NCI-H2227 treated with DMSO at 0.1 percent for 48 hours (cell line): ENCODE measurements around the gene PKP1.
"Not testable (repeated sequence)": the region's sequence is repeated elsewhere in the genome, so short reads cannot be mapped to it uniquely, and the experiment has no call there.

Source experiments
- DNase-seq: peaks from one replicate; lab custom pipeline; 2025; lab: John Stamatoyannopoulos, UW

The PKP1 gene

GRCh38 chr1:201282931-201283829, at the start of gene PKP1:
PKP1 (plus strand) TSS chr1:201283506; CDS start chr1:201283703, 197 bp downstream.
- no peak for DNase-seq

- DNase-seq = not testable (repeated sequence)
These were observed 43.7 kb upstream of the PKP1 start for GRCh38 chr1:201239646-201240045.

- no peak for DNase-seq
These were observed 43.1 kb upstream of the PKP1 start for GRCh38 chr1:201240171-201240570.

- DNase-seq = no peak
These were observed 41.6 kb upstream of the PKP1 start for GRCh38 chr1:201241736-201242135.

GRCh38 chr1:201245082-201245481, 38.2 kb upstream of the PKP1 start:
- DNase-seq = no peak

- DNase-seq = no peak
These were observed 34.4 kb upstream of the PKP1 start for GRCh38 chr1:201248721-201249559.

- DNase-seq = no peak
These were observed 32.8 kb upstream of the PKP1 start for GRCh38 chr1:201250326-201251011.

- no peak for DNase-seq
These were observed 31.9 kb upstream of the PKP1 start for GRCh38 chr1:201251411-201251810.

GRCh38 chr1:201251851-201252430, 31.4 kb upstream of the PKP1 start:
- DNase-seq = no peak

GRCh38 chr1:201252944-201253371, 30.3 kb upstream of the PKP1 start:
- no peak for DNase-seq

- no peak for DNase-seq
These were observed 29.9 kb upstream of the PKP1 start for GRCh38 chr1:201253411-201253810.

- no peak for DNase-seq
These were observed 29.2 kb upstream of the PKP1 start for GRCh38 chr1:201253906-201254624.

GRCh38 chr1:201254625-201255478, 28.5 kb upstream of the PKP1 start:
- peak; percentile 4 for DNase-seq

GRCh38 chr1:201255479-201256362, 27.6 kb upstream of the PKP1 start:
- DNase-seq = no peak

- not testable (repeated sequence) for DNase-seq
These were observed 25.2 kb upstream of the PKP1 start for GRCh38 chr1:201258132-201258531.

- DNase-seq = no peak
These were observed 24.5 kb upstream of the PKP1 start for GRCh38 chr1:201258763-201259230.

- DNase-seq = no peak
These were observed 23.6 kb upstream of the PKP1 start for GRCh38 chr1:201259476-201260235.

- no peak for DNase-seq
These were observed 23.1 kb upstream of the PKP1 start for GRCh38 chr1:201260236-201260590.
